NCI-H82 treated with DMSO at 0.1 percent for 48 hours (cell line): Measurements from ENCODE around the gene NANOGP8.
A peak's percentile ranks its signal among the peaks of the same experiment; 100 is the strongest.
"Not testable (repeated sequence)": the region's sequence is repeated elsewhere in the genome, so short reads cannot be mapped to it uniquely, and the experiment has no call there.

Experiments
- DNase-seq: peaks from one replicate; lab custom pipeline; 2025; ENCODE audit not compliant: unreplicated experiment; lab: John Stamatoyannopoulos, UW

NANOGP8 gene

GRCh38 chr15:35098737-35099136 is 13.6 kb upstream of the NANOGP8 start:
- no peak for DNase-seq

DNA sequence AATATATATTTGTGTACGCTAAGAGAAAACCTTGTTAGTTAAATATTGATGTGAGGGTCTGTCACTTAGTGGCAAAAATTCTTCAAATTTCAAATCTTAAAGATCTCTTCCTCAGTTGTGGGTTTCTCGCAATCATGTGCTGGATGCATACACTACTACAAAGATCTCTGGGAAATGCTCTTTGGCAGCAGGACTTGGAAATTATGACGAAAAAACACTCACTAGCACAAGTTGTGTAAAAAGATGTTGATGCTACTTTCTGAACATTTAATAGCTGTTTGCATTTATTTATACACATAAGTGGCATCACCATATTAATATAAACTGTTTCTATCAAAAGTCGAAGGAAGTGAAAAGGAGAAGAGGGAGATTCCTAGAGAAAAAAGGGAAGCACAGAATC is 10.8 kb upstream of the NANOGP8 start:
- DNase-seq, result no peak

GRCh38 chr15:35092846-35093245 is 7.8 kb upstream of the NANOGP8 start:
- DNase-seq, result no peak

DNA sequence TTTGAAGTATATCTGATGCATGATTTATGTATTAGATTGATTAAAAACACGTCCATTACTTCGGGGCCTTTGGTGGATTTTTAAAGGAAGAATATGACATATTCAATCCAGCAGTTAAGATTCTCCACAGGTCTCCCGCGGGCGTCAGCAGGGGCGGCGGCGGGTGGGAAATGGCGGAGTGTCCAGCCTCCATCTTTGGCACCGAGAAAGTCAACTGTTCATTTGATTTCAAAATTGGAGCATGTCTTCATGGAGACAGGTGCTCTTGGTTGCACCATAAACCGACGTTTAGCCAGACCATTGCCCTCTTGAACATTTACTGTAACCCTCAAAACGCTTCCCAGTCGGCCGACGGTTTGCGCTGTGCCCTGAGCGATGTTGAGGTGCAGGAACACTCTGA is 7.2 kb upstream of the NANOGP8 start:
- no peak for DNase-seq

GRCh38 chr15:35090104-35090807 is 5.2 kb upstream of the NANOGP8 start:
- DNase-seq, result no peak

- DNase-seq, result no peak
Measured at GRCh38 chr15:35089551-35089950, 4.5 kb upstream of the NANOGP8 start.

GRCh38 chr15:35088329-35088728 is 3.2 kb upstream of the NANOGP8 start:
- DNase-seq, result no peak

DNA sequence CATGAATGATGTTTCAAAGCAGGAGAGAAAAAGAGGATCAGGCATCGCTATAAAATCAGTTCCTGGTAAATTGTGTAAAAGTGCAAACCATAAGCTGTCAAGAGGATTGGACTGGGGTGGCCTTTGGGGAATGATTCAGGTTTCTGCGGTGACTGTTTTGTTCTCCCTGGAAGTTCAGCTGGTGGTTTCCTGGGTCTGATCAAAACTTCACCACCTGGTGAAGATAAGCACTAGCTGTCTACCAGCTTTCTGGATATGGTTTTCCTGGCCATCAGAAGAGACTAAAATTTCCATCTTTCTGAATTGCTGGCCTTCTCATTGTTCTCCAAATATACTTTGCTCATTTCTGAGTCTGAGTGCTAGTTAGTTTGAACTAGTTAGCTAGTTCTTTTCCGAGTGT is 2.7 kb upstream of the NANOGP8 start:
- no peak for DNase-seq

- not testable (repeated sequence) for DNase-seq
Measured at GRCh38 chr15:35082371-35083348, 2.4 kb downstream of the NANOGP8 start.

DNA sequence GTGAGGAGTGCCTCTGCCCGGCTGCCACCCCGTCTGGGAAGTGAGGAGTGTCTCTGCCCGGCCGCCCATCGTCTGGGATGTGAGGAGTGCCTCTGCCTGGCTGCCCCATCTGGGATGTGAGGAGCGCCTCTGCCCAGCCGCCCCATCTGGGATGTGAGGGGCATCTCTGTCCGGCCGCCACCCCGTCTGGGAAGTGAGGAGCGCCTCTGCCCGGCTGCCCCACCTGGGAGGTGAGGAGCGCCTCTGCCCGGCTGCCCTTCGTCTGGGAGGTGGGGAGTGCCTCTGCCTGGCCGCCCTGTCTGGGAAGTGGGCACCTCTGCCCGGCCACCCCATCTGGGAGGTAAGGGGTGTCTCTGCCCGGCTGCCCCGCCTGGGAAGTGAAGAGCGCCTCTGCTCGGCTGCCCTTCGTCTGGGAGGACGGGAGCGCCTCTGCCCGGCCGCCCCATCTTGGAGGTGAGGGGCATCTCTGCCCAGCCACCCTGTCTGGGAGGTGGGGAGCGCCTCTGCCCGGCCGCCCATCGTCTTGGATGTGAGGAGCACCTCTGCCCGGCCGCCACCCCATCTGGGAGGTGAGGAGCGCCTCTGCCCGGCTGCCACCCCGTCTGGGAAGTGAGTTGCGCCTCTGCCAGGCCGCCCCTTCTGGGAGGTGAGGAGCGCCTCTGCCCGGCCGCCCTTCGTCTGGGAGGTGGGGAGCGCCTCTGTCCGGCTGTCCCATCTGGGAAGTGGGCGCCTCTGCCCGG is 3.3 kb downstream of the NANOGP8 start:
- not testable (repeated sequence) for DNase-seq

- DNase-seq, result no peak
Measured at GRCh38 chr15:35080226-35080625, 4.9 kb downstream of the NANOGP8 start.

GRCh38 chr15:35078221-35078915 is 6.7 kb downstream of the NANOGP8 start:
- peak; percentile 15 for DNase-seq

DNA sequence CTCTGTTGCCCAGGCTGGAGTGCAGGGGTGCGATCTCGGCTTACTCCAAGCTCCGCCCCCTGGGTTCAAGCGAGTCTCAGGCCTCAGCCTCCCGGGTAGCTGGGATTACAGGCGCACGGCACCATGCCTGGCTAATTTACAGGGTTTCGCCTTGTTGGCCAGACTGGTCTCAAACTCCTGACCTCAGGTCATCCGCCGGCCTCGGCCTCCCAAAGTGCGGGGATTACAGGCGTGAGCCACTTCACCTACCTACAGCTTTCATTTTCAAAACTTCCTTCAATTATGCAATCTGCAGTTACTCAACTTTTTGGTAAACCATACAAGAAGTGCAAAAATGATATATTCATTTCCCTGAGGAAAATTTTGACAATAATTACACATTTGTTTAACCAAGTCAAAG is 14.0 kb downstream of the NANOGP8 start:
- DNase-seq, result no peak

- DNase-seq, result no peak
Measured at GRCh38 chr15:35068846-35069475, 16.1 kb downstream of the NANOGP8 start.

DNA sequence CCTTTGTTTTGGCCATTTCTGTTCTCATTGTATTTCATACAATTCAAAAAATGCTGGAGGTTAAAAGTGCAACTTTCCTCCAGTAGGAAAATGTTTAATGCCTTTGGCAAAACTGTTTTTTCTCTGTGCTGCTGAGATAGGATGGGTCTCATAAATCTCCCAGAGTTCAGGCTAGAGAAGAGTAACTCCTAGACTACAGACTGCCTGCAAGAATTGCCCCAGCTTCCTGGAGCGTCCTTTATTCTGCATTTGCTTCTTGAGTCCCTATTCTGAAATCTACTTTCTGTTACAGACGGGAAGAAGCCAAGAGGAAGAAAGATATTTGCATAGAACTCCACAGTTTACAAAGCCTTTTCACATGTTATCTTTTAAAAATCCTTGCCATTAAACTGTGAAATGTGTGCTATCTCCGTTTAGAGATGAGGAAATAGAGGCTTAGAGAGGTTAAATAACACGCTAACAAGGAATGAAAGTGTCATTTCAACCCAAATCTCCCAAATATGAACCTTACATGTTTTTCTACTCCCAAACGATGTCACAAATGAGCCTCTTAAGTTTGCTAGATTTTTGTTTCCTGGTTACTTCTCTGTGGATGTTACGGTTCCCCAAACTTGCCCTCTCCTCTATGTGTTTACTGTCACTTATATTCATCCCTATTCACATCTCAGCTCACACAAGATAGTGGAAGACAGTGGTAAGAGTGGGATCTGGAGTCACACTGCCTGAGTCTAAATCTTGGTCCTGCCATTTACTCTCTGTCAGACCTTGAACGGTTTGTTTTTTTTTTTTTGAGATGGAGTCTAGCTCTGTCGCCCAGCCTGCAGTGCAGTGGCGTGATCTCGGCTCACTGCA is 17.4 kb downstream of the NANOGP8 start:
- no peak for DNase-seq

GRCh38 chr15:35066094-35066493 is 19.0 kb downstream of the NANOGP8 start:
- no peak for DNase-seq

DNA sequence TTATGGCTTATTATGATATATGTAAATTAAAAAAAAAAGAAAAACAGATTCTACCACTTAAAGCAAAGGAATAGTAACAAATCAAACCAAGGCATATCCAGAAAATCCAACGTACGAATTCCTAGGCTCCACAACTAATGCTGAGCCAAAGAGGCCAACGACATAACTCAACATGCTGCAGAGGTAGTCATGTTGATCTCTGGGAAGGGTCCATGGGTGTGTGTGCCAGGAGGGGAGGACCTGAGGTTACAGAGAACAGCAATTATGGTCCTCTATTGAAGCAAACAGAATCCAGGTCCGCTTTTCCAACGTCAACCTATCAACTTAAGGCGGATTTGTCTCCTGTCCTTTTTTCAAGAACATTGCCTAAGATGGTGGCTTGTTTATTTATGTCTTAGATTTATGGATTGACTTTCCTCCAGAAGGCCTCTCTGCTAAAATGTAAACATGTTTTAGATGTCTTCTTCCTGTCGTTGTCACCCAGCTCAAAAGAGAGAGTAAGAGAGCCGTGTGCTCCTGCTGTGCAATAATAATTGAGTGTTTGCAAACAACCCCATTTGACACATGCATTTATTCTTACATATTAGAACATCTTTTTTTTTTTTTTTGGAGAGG is 20.4 kb downstream of the NANOGP8 start:
- no peak for DNase-seq

DNA sequence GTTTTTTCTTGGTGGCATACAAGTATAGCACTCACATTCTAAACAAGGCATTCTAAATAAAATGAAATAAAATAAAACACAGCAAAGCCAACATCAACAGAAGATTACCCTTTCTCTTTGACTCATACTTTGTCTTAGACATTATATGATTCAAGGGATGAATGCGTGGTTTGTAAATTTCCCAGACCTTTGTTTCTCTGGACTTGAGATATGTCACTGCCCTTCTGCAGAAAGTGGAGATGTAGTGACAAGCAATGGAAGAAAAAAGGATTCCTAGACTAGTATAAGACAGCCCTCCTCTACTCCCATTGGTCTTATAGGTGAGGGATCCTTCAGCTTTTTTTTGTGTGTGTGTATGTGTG is 22.4 kb downstream of the NANOGP8 start:
- DNase-seq, result no peak
